Mesothelial cell of epicardium (in vitro differentiated cells): ENCODE results near the gene FAM78A. TPM values are rescaled to one million over a fixed set of nuclear protein-coding genes. Genes with fewer than 3 reads are reported as not detected.

ENCODE experiments used
- DNase-seq, 2 experiments: peaks; one replicate each; pipeline ENCODE4 v3.0.0; 2021; ENCODE audit warnings: low spot score in 2 of 2; ENCODE audit not compliant: unreplicated experiment in 2 of 2
- H3K27ac Mint-ChIP-seq: 2 replicates; pipeline ENCODE4 v1.8.0; 2021; ENCODE audit warnings: mixed read lengths
- H3K27me3 Mint-ChIP-seq: 2 replicates; pipeline ENCODE4 v1.8.0; 2021; ENCODE audit warnings: low read depth, mixed read lengths
- H3K36me3 Mint-ChIP-seq: 2 replicates; pipeline ENCODE4 v1.8.0; 2021; ENCODE audit warnings: mixed read lengths
- H3K4me1 Mint-ChIP-seq: 2 replicates; pipeline ENCODE4 v1.8.0; 2021; ENCODE audit warnings: mixed read lengths
- H3K4me3 Mint-ChIP-seq: 2 replicates; pipeline ENCODE4 v1.8.0; 2021; ENCODE audit warnings: mild to moderate bottlenecking, moderate library complexity, mixed read lengths
- H3K9me3 Mint-ChIP-seq: 2 replicates; pipeline ENCODE4 v1.8.0; 2021; ENCODE audit warnings: mixed read lengths
- CTCF ChIP-seq: fragments of 200-600 bp; sonication (generic); IDR thresholded peaks from one replicate; pipeline ENCODE4 v1.5.0; 2021; ENCODE audit warnings: antibody characterized with exemption; ENCODE audit not compliant: unreplicated experiment
- total RNA-seq: library from RNA; stranded (reverse); gene quantifications from 3 replicates; pipeline ENCODE4 v1.2.1, GENCODE V29; 2021

The FAM78A gene
- total RNA-seq, 1 donor from 2014 or later: 0.80 TPM

GRCh38 chr9:131227112-131227958, 49.0 kb downstream of the FAM78A start:
- Mint-ChIP-seq H3K4me3 (no peak overlapping the region), H3K36me3 (peaks cover 34% of the 10 kb centered on the region), H3K4me1 (peaks cover 15% of the 10 kb centered on the region)

GRCh38 chr9:131226226-131226625, 50.1 kb downstream of the FAM78A start:
- Mint-ChIP-seq H3K4me3 (no peak overlapping the region), H3K27me3 (no peaks in the 10 kb centered on the region), H3K27ac (peak overlapping the region; percentile 13), H3K36me3 (peaks cover 34% of the 10 kb centered on the region), H3K4me1 (peaks cover 15% of the 10 kb centered on the region), H3K9me3 (no peaks in the 10 kb centered on the region)
- no peak for DNase-seq
- TF ChIP-seq CTCF: no peak

More at GRCh38 chr9:131227112-131227958, 49.0 kb downstream of the FAM78A start:
- TF ChIP-seq CTCF: no peak
- no peak for DNase-seq
- no peaks in the 10 kb centered on the region for H3K27me3 Mint-ChIP-seq
- no peaks in the 10 kb centered on the region for H3K9me3 Mint-ChIP-seq
- peak overlapping the region; percentile 74 for H3K27ac Mint-ChIP-seq

- peaks cover 22% of the 10 kb centered on the region for H3K36me3 Mint-ChIP-seq
- no peak overlapping the region for H3K27ac Mint-ChIP-seq
Measured at GRCh38 chr9:131222460-131222859, 53.9 kb downstream of the FAM78A start.

GRCh38 chr9:131220485-131220884, 55.8 kb downstream of the FAM78A start:
- Mint-ChIP-seq H3K36me3 (peaks cover 19% of the 10 kb centered on the region), H3K27ac (no peak overlapping the region), H3K27me3 (no peaks in the 10 kb centered on the region), H3K4me3 (no peak overlapping the region), H3K4me1 (no peaks in the 10 kb centered on the region), H3K9me3 (no peaks in the 10 kb centered on the region)
- no peak for TF ChIP-seq CTCF
- DNase-seq: no peak

More at GRCh38 chr9:131222460-131222859, 53.9 kb downstream of the FAM78A start:
- Mint-ChIP-seq H3K9me3 (no peaks in the 10 kb centered on the region), H3K4me3 (no peak overlapping the region), H3K27me3 (no peaks in the 10 kb centered on the region), H3K4me1 (peaks cover 5% of the 10 kb centered on the region)
- no peak for DNase-seq
- TF ChIP-seq CTCF: no peak

GRCh38 chr9:131218370-131218769, 57.9 kb downstream of the FAM78A start:
- no peak overlapping the region for H3K4me3 Mint-ChIP-seq
- no peaks in the 10 kb centered on the region for H3K4me1 Mint-ChIP-seq
- no peaks in the 10 kb centered on the region for H3K9me3 Mint-ChIP-seq
- no peak overlapping the region for H3K27ac Mint-ChIP-seq
- no peak for TF ChIP-seq CTCF
- peaks cover 17% of the 10 kb centered on the region for H3K36me3 Mint-ChIP-seq
- H3K27me3 Mint-ChIP-seq: no peaks in the 10 kb centered on the region
- DNase-seq: no peak
